ENCODE results near the gene IL23R.

GRCh38 chr1:67298762-67299161, 132.5 kb downstream of the IL23R start:
- no peak for TF ChIP-seq EZH2 (IDR thresholded peaks at IDR 0.05)
- no peak for TF ChIP-seq POLR2AphosphoS5 (IDR thresholded peaks at IDR 0.05; ENCODE audit: borderline replicate concordance, low read depth, low read length)
- no peak for TF ChIP-seq FOXP2 (optimal IDR thresholded peaks at IDR 0.05; ENCODE audit: control extremely low read depth, extremely low read length, insufficient read depth)
